GM21576 (cell line): Measurements from ENCODE around the gene CYP8B1.

Experiments
- ATAC-seq: cut with Tn5 transposase; IDR thresholded peaks from one replicate; pipeline ENCODE4 v1.9.1; 2021; ENCODE audit warnings: mild to moderate bottlenecking, moderate library complexity; ENCODE audit not compliant: unreplicated experiment

The CYP8B1 gene

GRCh38 chr3:42853739-42854302 lies 21.9 kb downstream of the CYP8B1 start:
- no peak for ATAC-seq

- ATAC-seq, result no peak
These were observed 22.6 kb downstream of the CYP8B1 start for GRCh38 chr3:42853056-42853455.

GRCh38 chr3:42852441-42852840 lies 23.2 kb downstream of the CYP8B1 start:
- ATAC-seq, result no peak

- no peak for ATAC-seq
These were observed 24.3 kb downstream of the CYP8B1 start for GRCh38 chr3:42851228-42851834.

- ATAC-seq, result no peak
These were observed 25.4 kb downstream of the CYP8B1 start for GRCh38 chr3:42850263-42850662.

- ATAC-seq, result no peak
These were observed 26.7 kb downstream of the CYP8B1 start for GRCh38 chr3:42849017-42849416.

GRCh38 chr3:42847731-42848130 lies 27.9 kb downstream of the CYP8B1 start:
- no peak for ATAC-seq

- ATAC-seq, result peak; percentile 81
These were observed 28.8 kb downstream of the CYP8B1 start for GRCh38 chr3:42846685-42847522.

- no peak for ATAC-seq
These were observed 30.9 kb downstream of the CYP8B1 start for GRCh38 chr3:42844815-42845214.

- no peak for ATAC-seq
These were observed 31.3 kb downstream of the CYP8B1 start for GRCh38 chr3:42844412-42844713.

- no peak for ATAC-seq
These were observed 31.8 kb downstream of the CYP8B1 start for GRCh38 chr3:42843713-42844411.

- no peak for ATAC-seq
These were observed 34.3 kb downstream of the CYP8B1 start for GRCh38 chr3:42841332-42841731.

- ATAC-seq, result peak; percentile 88
These were observed 36.1 kb downstream of the CYP8B1 start for GRCh38 chr3:42839616-42840015.

GRCh38 chr3:42838571-42838970 lies 37.1 kb downstream of the CYP8B1 start:
- ATAC-seq, result no peak

- no peak for ATAC-seq
These were observed 39.2 kb downstream of the CYP8B1 start for GRCh38 chr3:42836150-42837123.

GRCh38 chr3:42831321-42831713 lies 44.4 kb downstream of the CYP8B1 start:
- no peak for ATAC-seq

- no peak for ATAC-seq
These were observed 45.0 kb downstream of the CYP8B1 start for GRCh38 chr3:42830437-42831320.

GRCh38 chr3:42829628-42830436 lies 45.8 kb downstream of the CYP8B1 start:
- ATAC-seq, result no peak
